Metanephros (tissue), 1 donor: ENCODE data around the gene DSTN. TPM values are rescaled to one million over a fixed set of nuclear protein-coding genes. Genes with fewer than 3 reads are reported as not detected.

ENCODE experiments used
- total RNA-seq: library from RNA; depleted of rRNA; stranded (reverse); fragments of >200 nt; gene quantifications from one replicate; pipeline ENCODE4 v1.2.3, GENCODE V29; 2014

Gene DSTN
- total RNA-seq, result 167 TPM

GRCh38 chr20:17569616-17570346 lies at the start of gene DSTN:
TSS of gene DSTN (plus strand) at chr20:17570075. CDS start at chr20:17570209, 134 bp downstream.

GRCh38 chr20:17530716-17531664 lies 38.9 kb upstream of the DSTN start, which contains the start of gene BFSP1:
TSS of gene BFSP1 (minus strand) at chr20:17531379. CDS start at chr20:17531329, 50 bp downstream.

Other genes starting within 250 kb of the DSTN start
- gene BFSP1, start 38.7 kb upstream of the DSTN start, total RNA-seq, result 1.8 TPM
- 121 TPM for gene RRBP1, start 112.2 kb downstream of the DSTN start, total RNA-seq
- not detected for gene BANF2, start 129.9 kb downstream of the DSTN start, total RNA-seq